ENCODE measurements around the gene UHRF1.

GRCh38 chr19:4908360-4908759, 941 bp upstream of the UHRF1 start:
- no peak for TF ChIP-seq CTCF (IDR thresholded peaks at IDR 0.05)
- TF ChIP-seq RAD21 (IDR thresholded peaks at IDR 0.05; ENCODE audit: low read length), result no peak
- TF ChIP-seq RFX5 (IDR thresholded peaks at IDR 0.05; ENCODE audit: low read length), result no peak
- no peak for TF ChIP-seq FOXJ3 (CRISPR knock-in tag; IDR thresholded peaks at IDR 0.05)
- TF ChIP-seq TAF1 (IDR thresholded peaks at IDR 0.05; ENCODE audit: borderline replicate concordance, low read depth, low read length), result no peak

All from SK-N-SH (cell line).